ENCODE measurements around the gene DRD4.

DRD4 gene

DNA sequence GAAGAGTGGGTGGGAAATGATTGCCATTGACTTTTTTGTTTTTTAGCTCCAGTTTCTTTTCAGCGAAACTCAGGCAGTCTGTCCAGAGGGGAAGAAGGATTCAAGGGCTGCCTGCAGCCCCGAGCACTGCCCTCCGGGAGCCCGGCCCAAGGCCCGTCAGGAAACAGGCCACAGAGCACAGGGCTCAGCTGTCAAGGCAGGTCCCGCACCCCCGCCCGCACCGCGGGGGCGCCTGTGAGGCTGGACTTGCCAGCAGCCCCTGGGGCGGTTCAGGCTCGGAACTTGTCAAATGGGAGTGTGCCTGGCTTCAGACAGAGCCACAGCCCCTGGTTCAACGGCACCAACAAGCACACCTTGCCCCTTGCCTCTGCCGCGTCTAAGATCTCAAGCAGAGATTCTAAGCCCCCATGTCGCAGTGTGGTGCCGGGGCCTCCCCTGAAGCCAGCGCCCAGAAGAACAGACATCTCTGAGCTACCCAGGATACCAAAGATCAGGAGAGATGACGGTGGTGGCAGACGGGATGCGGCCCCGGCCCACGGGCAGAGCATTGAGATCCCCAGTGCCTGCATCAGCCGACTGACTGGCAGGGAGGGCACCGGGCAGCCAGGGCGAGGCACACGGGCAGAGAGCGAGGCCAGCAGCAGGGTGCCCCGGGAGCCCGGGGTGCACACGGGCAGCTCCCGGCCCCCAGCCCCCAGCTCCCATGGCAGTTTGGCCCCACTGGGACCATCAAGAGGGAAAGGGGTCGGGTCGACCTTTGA is 29.9 kb upstream of the DRD4 start:
- Histone ChIP-seq H2BK120ac (ENCODE audit: low read depth, low read length) (no peak overlapping the region), H3K23ac (ENCODE audit: low read length) (no peak overlapping the region), H2AK5ac (ENCODE audit: low read length) (no peak overlapping the region), H3K79me2 (ENCODE audit: control insufficient read depth, insufficient read depth, low read length) (no peaks in the 10 kb centered on the region), H3K27me3 (ENCODE audit: insufficient read depth, low read length, poor library complexity) (no peaks in the 10 kb centered on the region), H3K9ac (ENCODE audit: low read length) (no peak overlapping the region), H2BK5ac (ENCODE audit: low read length) (no peak overlapping the region), H3K4ac (ENCODE audit: low read depth, low read length) (no peak overlapping the region), H3K4me2 (ENCODE audit: low read length) (no peak overlapping the region), H3K56ac (ENCODE audit: low read length) (no peak overlapping the region), H4K5ac (ENCODE audit: low read length) (no peak overlapping the region), H3K27ac (ENCODE audit: low read depth, low read length) (no peak overlapping the region), H3K36me3 (ENCODE audit: control insufficient read depth, insufficient read depth, low read length) (peaks cover 23% of the 10 kb centered on the region), H4K8ac (ENCODE audit: low read depth, low read length) (no peak overlapping the region), H2BK15ac (replicated peaks; ENCODE audit: low read depth) (no peak overlapping the region), H3K79me1 (ENCODE audit: low read length) (no peaks in the 10 kb centered on the region), H3K4me1 (ENCODE audit: control insufficient read depth, low read depth, low read length) (no peaks in the 10 kb centered on the region), H3K18ac (ENCODE audit: low read length) (no peak overlapping the region), H3K4me3 (ENCODE audit: low read length) (no peak overlapping the region)
- no peak for DNase-seq
- WGBS (ENCODE audit: extremely low coverage, insufficient coverage, low lambda C conversion rate): no CpG with 5 or more reads among the region's 35 CpGs

DNA sequence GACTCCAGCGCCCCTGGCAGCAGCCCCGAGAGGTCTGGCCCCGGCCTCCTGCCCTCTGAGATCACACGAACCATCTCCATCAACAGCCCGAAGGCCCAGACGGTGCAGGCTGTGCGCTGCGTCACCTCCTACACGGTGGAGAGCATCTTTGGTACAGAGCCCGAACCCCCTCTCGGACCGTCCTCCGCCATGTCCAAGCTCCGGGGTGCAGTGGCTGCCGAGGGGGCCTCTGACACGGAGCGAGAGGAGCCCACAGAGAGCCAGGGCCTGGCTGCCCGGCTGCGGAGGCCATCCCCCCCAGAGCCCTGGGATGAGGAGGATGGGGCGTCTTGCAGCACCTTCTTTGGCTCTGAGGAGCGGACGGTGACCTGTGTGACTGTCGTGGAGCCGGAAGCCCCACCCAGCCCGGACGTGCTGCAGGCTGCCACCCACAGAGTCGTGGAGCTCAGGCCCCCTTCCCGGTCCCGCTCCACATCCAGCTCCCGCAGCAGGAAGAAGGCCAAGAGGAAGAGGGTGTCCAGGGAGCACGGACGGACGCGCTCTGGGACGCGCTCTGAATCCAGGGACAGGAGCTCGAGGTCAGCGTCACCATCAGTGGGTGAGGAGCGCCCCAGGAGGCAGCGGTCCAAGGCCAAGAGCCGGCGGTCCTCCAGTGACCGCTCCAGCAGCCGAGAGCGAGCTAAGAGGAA is 29.0 kb upstream of the DRD4 start:
- Histone ChIP-seq H2BK5ac (ENCODE audit: low read length) (no peak overlapping the region), H3K4ac (ENCODE audit: low read depth, low read length) (no peak overlapping the region), H3K4me3 (ENCODE audit: low read length) (no peak overlapping the region), H3K27ac (ENCODE audit: low read depth, low read length) (no peak overlapping the region), H2BK120ac (ENCODE audit: low read depth, low read length) (no peak overlapping the region), H3K79me1 (ENCODE audit: low read length) (no peaks in the 10 kb centered on the region), H3K9ac (ENCODE audit: low read length) (no peak overlapping the region), H3K79me2 (ENCODE audit: control insufficient read depth, insufficient read depth, low read length) (no peaks in the 10 kb centered on the region), H3K23ac (ENCODE audit: low read length) (no peak overlapping the region), H3K56ac (ENCODE audit: low read length) (no peak overlapping the region), H2BK15ac (replicated peaks; ENCODE audit: low read depth) (no peak overlapping the region), H2AK5ac (ENCODE audit: low read length) (no peak overlapping the region), H3K18ac (ENCODE audit: low read length) (no peak overlapping the region), H3K36me3 (ENCODE audit: control insufficient read depth, insufficient read depth, low read length) (peaks cover 22% of the 10 kb centered on the region), H3K4me1 (ENCODE audit: control insufficient read depth, low read depth, low read length) (no peaks in the 10 kb centered on the region), H4K5ac (ENCODE audit: low read length) (no peak overlapping the region), H3K27me3 (ENCODE audit: insufficient read depth, low read length, poor library complexity) (no peaks in the 10 kb centered on the region), H4K8ac (ENCODE audit: low read depth, low read length) (no peak overlapping the region), H3K4me2 (ENCODE audit: low read length) (no peak overlapping the region)
- no peak for DNase-seq
- no CpG with 5 or more reads among the region's 45 CpGs for WGBS (ENCODE audit: extremely low coverage, insufficient coverage, low lambda C conversion rate)

GRCh38 chr11:608791-609251 is 28.2 kb upstream of the DRD4 start:
- Histone ChIP-seq H3K23ac (ENCODE audit: low read length) (no peak overlapping the region), H3K27ac (ENCODE audit: low read depth, low read length) (no peak overlapping the region)
- WGBS (ENCODE audit: extremely low coverage, insufficient coverage, low lambda C conversion rate): no CpG with 5 or more reads among the region's 28 CpGs

GRCh38 chr11:609341-609811 is 27.7 kb upstream of the DRD4 start:
- Histone ChIP-seq H3K27ac (ENCODE audit: low read depth, low read length) (no peak overlapping the region), H3K36me3 (ENCODE audit: control insufficient read depth, insufficient read depth, low read length) (peaks cover 20% of the 10 kb centered on the region)

More at GRCh38 chr11:608791-609251, 28.2 kb upstream of the DRD4 start:
- Histone ChIP-seq H3K79me1 (ENCODE audit: low read length) (no peaks in the 10 kb centered on the region), H3K4me1 (ENCODE audit: control insufficient read depth, low read depth, low read length) (no peaks in the 10 kb centered on the region), H2BK5ac (ENCODE audit: low read length) (no peak overlapping the region), H3K4me3 (ENCODE audit: low read length) (no peak overlapping the region), H4K5ac (ENCODE audit: low read length) (no peak overlapping the region), H3K27me3 (ENCODE audit: insufficient read depth, low read length, poor library complexity) (no peaks in the 10 kb centered on the region), H3K9ac (ENCODE audit: low read length) (no peak overlapping the region), H3K4me2 (ENCODE audit: low read length) (no peak overlapping the region), H3K36me3 (ENCODE audit: control insufficient read depth, insufficient read depth, low read length) (peaks cover 20% of the 10 kb centered on the region), H2AK5ac (ENCODE audit: low read length) (no peak overlapping the region), H3K18ac (ENCODE audit: low read length) (no peak overlapping the region), H2BK15ac (replicated peaks; ENCODE audit: low read depth) (no peak overlapping the region), H3K56ac (ENCODE audit: low read length) (no peak overlapping the region), H3K4ac (ENCODE audit: low read depth, low read length) (no peak overlapping the region), H4K8ac (ENCODE audit: low read depth, low read length) (no peak overlapping the region), H2BK120ac (ENCODE audit: low read depth, low read length) (no peak overlapping the region), H3K79me2 (ENCODE audit: control insufficient read depth, insufficient read depth, low read length) (no peaks in the 10 kb centered on the region)
- DNase-seq: no peak

DNA sequence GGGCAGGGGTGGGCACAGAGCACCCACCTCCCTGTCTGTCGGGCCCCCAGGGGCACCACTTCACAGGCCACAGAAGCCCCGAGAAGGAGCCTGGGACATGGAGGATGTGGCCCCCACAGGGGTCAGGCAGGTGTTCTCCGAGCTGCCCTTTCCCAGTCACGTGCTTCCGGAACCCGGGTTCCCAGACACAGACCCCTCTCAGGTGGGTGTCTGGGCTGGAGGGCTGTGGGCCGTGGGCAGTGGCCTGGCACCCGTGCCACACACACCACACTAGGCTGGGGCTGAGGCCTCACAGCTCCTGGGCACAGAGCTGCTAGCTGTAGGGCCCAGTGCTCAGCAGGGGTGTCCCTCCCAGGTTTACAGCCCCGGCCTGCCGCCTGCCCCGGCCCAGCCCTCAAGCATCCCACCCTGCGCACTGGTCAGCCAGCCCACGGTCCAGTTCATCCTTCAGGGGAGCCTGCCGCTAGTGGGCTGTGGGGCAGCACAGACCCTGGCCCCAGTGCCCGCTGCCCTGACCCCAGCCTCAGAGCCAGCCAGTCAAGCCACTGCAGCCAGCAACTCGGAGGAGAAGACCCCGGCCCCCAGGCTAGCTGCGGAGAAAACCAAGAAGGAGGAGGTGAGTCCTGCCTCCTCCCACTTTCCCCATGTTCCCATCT is 26.8 kb upstream of the DRD4 start:
- H3K56ac ChIP-seq (ENCODE audit: low read length): no peak overlapping the region
- H3K79me2 ChIP-seq (ENCODE audit: control insufficient read depth, insufficient read depth, low read length): no peaks in the 10 kb centered on the region
- H3K36me3 ChIP-seq (ENCODE audit: control insufficient read depth, insufficient read depth, low read length): peaks cover 16% of the 10 kb centered on the region
- no peak overlapping the region for H3K23ac ChIP-seq (ENCODE audit: low read length)
- WGBS (ENCODE audit: extremely low coverage, insufficient coverage, low lambda C conversion rate): no CpG with 5 or more reads among the region's 18 CpGs
- H2BK15ac ChIP-seq (replicated peaks; ENCODE audit: low read depth): no peak overlapping the region
- no peaks in the 10 kb centered on the region for H3K27me3 ChIP-seq (ENCODE audit: insufficient read depth, low read length, poor library complexity)
- no peaks in the 10 kb centered on the region for H3K4me1 ChIP-seq (ENCODE audit: control insufficient read depth, low read depth, low read length)
- H4K5ac ChIP-seq (ENCODE audit: low read length): no peak overlapping the region
- no peak overlapping the region for H3K18ac ChIP-seq (ENCODE audit: low read length)
- no peak overlapping the region for H2BK120ac ChIP-seq (ENCODE audit: low read depth, low read length)
- peaks cover 2% of the 10 kb centered on the region for H3K79me1 ChIP-seq (ENCODE audit: low read length)
- no peak overlapping the region for H3K27ac ChIP-seq (ENCODE audit: low read depth, low read length)
- no peak overlapping the region for H3K9ac ChIP-seq (ENCODE audit: low read length)
- H3K4ac ChIP-seq (ENCODE audit: low read depth, low read length): no peak overlapping the region
- no peak overlapping the region for H2AK5ac ChIP-seq (ENCODE audit: low read length)
- H4K8ac ChIP-seq (ENCODE audit: low read depth, low read length): no peak overlapping the region
- H3K4me2 ChIP-seq (ENCODE audit: low read length): no peak overlapping the region
- no peak overlapping the region for H3K4me3 ChIP-seq (ENCODE audit: low read length)
- no peak overlapping the region for H2BK5ac ChIP-seq (ENCODE audit: low read length)
- DNase-seq: no peak

More at GRCh38 chr11:609341-609811, 27.7 kb upstream of the DRD4 start:
- Histone ChIP-seq H3K27me3 (ENCODE audit: insufficient read depth, low read length, poor library complexity) (no peaks in the 10 kb centered on the region), H3K79me1 (ENCODE audit: low read length) (peaks cover 2% of the 10 kb centered on the region), H2BK15ac (replicated peaks; ENCODE audit: low read depth) (no peak overlapping the region), H3K18ac (ENCODE audit: low read length) (no peak overlapping the region), H4K8ac (ENCODE audit: low read depth, low read length) (no peak overlapping the region), H3K79me2 (ENCODE audit: control insufficient read depth, insufficient read depth, low read length) (no peaks in the 10 kb centered on the region), H3K4me3 (ENCODE audit: low read length) (no peak overlapping the region), H3K4ac (ENCODE audit: low read depth, low read length) (no peak overlapping the region), H3K9ac (ENCODE audit: low read length) (no peak overlapping the region), H2BK120ac (ENCODE audit: low read depth, low read length) (no peak overlapping the region), H2BK5ac (ENCODE audit: low read length) (no peak overlapping the region), H3K4me2 (ENCODE audit: low read length) (no peak overlapping the region), H3K56ac (ENCODE audit: low read length) (no peak overlapping the region), H3K23ac (ENCODE audit: low read length) (no peak overlapping the region), H4K5ac (ENCODE audit: low read length) (no peak overlapping the region), H2AK5ac (ENCODE audit: low read length) (no peak overlapping the region), H3K4me1 (ENCODE audit: control insufficient read depth, low read depth, low read length) (no peaks in the 10 kb centered on the region)
- WGBS (ENCODE audit: extremely low coverage, insufficient coverage, low lambda C conversion rate): no CpG with 5 or more reads among the region's 28 CpGs
- DNase-seq: no peak

Measured in mesendoderm (in vitro differentiated cells).